ENCODE results near the gene MLST8. TPM values are rescaled to one million over a fixed set of nuclear protein-coding genes. Genes with fewer than 3 reads are reported as not detected.

The MLST8 gene
- total RNA-seq, 1 experiment from 2014 or later, result 58.7 TPM

- Histone ChIP-seq H3K36me3 (ENCODE audit: control insufficient read depth in 1 of 2, insufficient read depth in 2 of 2, low read length in 2 of 2) (peaks cover 4 to 33% of the 10 kb centered on the region in 2 experiments; a peak in 3 of 4 replicates), H3K4me2 (ENCODE audit: low read length) (no peak overlapping the region), H3K9ac (ENCODE audit: low read length) (no peak overlapping the region), H3K9me2 (ENCODE audit: insufficient read depth) (no peaks in the 10 kb centered on the region), H2AFZ (ENCODE audit: low read depth, low read length, poor library complexity, severe bottlenecking) (no peak overlapping the region), H3K4me1 (ENCODE audit: control insufficient read depth in 1 of 2, insufficient read depth in 2 of 2, low read length in 2 of 2) (peaks cover 21 to 45% of the 10 kb centered on the region in 2 experiments), H3K9me3 (ENCODE audit: control insufficient read depth in 1 of 2, insufficient read depth in 1 of 2, low read depth in 1 of 2, low read length in 2 of 2) (no peaks in the 10 kb centered on the region), H3K27ac (ENCODE audit: low read depth, low read length) (no peak overlapping the region), H3K27me3 (ENCODE audit: insufficient read depth, low read length) (no peaks in the 10 kb centered on the region), H4K20me1 (ENCODE audit: insufficient read depth) (peaks cover 9% of the 10 kb centered on the region; the same call in 1 of the 2 replicates), H3K79me2 (ENCODE audit: insufficient read depth, low read length) (peaks cover 46% of the 10 kb centered on the region), H3K4me3 (replicated peaks in 1 of 2; ENCODE audit: low read depth in 1 of 2, low read length in 2 of 2) (no peak overlapping the region)
- ChIA-PET CTCF (no interaction called here), RAD21 (ENCODE audit: low non-redundant PET in 1 of 2, low total read pairs in 2 of 2, uncharacterized antibody in 2 of 2, unreplicated experiment in 2 of 2) (no interaction called here), POLR2A (no interaction called here)
- DNase-seq (ENCODE audit: low read depth, low spot score), result no peak
- no peak for TF ChIP-seq CEBPB (IDR thresholded peaks at IDR 0.05; ENCODE audit: low read depth)
- no peak for TF ChIP-seq SIN3A (IDR thresholded peaks at IDR 0.05; ENCODE audit: low read depth)
- TF ChIP-seq, protein P1, sequence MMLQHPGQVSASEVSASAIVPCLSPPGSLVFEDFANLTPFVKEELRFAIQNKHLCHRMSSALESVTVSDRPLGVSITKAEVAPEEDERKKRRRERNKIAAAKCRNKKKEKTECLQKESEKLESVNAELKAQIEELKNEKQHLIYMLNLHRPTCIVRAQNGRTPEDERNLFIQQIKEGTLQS (IDR thresholded peaks at IDR 0.05), result no peak
- TF ChIP-seq RAD21 (IDR thresholded peaks at IDR 0.05; ENCODE audit: low read depth), result no peak
- TF ChIP-seq CBX3 (IDR thresholded peaks at IDR 0.05; ENCODE audit: low read depth), result no peak
- no peak for TF ChIP-seq ELF1 (IDR thresholded peaks at IDR 0.05; ENCODE audit: borderline replicate concordance, low read depth)
- no peak for TF ChIP-seq EZH2 (IDR thresholded peaks at IDR 0.05)
- TF ChIP-seq EGR1 (IDR thresholded peaks at IDR 0.05; ENCODE audit: low read depth), result no peak
- no peak for TF ChIP-seq POLR2A (IDR thresholded peaks at IDR 0.05; ENCODE audit: borderline replicate concordance, extremely low read depth, insufficient read depth, insufficient read length)
- TF ChIP-seq, protein P2, sequence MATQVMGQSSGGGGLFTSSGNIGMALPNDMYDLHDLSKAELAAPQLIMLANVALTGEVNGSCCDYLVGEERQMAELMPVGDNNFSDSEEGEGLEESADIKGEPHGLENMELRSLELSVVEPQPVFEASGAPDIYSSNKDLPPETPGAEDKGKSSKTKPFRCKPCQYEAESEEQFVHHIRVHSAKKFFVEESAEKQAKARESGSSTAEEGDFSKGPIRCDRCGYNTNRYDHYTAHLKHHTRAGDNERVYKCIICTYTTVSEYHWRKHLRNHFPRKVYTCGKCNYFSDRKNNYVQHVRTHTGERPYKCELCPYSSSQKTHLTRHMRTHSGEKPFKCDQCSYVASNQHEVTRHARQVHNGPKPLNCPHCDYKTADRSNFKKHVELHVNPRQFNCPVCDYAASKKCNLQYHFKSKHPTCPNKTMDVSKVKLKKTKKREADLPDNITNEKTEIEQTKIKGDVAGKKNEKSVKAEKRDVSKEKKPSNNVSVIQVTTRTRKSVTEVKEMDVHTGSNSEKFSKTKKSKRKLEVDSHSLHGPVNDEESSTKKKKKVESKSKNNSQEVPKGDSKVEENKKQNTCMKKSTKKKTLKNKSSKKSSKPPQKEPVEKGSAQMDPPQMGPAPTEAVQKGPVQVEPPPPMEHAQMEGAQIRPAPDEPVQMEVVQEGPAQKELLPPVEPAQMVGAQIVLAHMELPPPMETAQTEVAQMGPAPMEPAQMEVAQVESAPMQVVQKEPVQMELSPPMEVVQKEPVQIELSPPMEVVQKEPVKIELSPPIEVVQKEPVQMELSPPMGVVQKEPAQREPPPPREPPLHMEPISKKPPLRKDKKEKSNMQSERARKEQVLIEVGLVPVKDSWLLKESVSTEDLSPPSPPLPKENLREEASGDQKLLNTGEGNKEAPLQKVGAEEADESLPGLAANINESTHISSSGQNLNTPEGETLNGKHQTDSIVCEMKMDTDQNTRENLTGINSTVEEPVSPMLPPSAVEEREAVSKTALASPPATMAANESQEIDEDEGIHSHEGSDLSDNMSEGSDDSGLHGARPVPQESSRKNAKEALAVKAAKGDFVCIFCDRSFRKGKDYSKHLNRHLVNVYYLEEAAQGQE (IDR thresholded peaks at IDR 0.05; ENCODE audit: low read depth), result no peak
- TF ChIP-seq JUND (IDR thresholded peaks at IDR 0.05), result no peak
- no peak for TF ChIP-seq FOSL1 (IDR thresholded peaks at IDR 0.05; ENCODE audit: low read depth)
- no peak for TF ChIP-seq ZNF274 (IDR thresholded peaks at IDR 0.05; ENCODE audit: low read depth, low read length)
- no peak for TF ChIP-seq YY1 (IDR thresholded peaks at IDR 0.05; ENCODE audit: extremely low read depth, insufficient replicate concordance, low read depth, low read length)
- no peak for TF ChIP-seq POLR2AphosphoS5 (IDR thresholded peaks at IDR 0.05; ENCODE audit: low read depth, low read length)
- no peak for TF ChIP-seq SRF (IDR thresholded peaks at IDR 0.05; ENCODE audit: low read depth)
- TF ChIP-seq TCF7L2 (IDR thresholded peaks at IDR 0.05; ENCODE audit: borderline replicate concordance, extremely low read depth, insufficient read depth, insufficient read length), result no peak
- BruUV-seq (replicated peaks), result no TSS peak
- no peak for ATAC-seq
- intact Hi-C loops (cut with micrococcal nuclease), result no loop called here
Observed at GRCh38 chr16:2208772-2209171, 3.5 kb downstream of the MLST8 start.
